Measurements from ENCODE around the gene STPG1.
A peak's percentile ranks its signal among the peaks of the same experiment; 100 is the strongest.

The STPG1 gene

GRCh38 chr1:24348196-24348595 lies 65.4 kb downstream of the STPG1 start:
- Histone ChIP-seq H3K4me1 (ENCODE audit: control insufficient read depth in 1 of 2, insufficient read depth in 2 of 2, low read length in 2 of 2) (peaks cover 9 to 11% of the 10 kb centered on the region in 2 experiments), H2AK5ac (ENCODE audit: low read length) (no peak overlapping the region), H3K4me3 (ENCODE audit: low read depth, low read length) (no peak overlapping the region), H3K79me1 (ENCODE audit: low read length) (peaks cover 4% of the 10 kb centered on the region), H3K9me3 (ENCODE audit: insufficient read depth, low read depth, low read length) (peaks cover 1% of the 10 kb centered on the region), H2AFZ (ENCODE audit: insufficient read depth, low read length, poor library complexity) (no peak overlapping the region), H3K4ac (ENCODE audit: low read depth, low read length) (no peak overlapping the region), H3K27me3 (ENCODE audit: insufficient read depth, low read length) (no peaks in the 10 kb centered on the region), H4K8ac (ENCODE audit: low read depth, low read length) (peak overlapping the region; percentile 24), H2BK12ac (ENCODE audit: low read length) (no peak overlapping the region), H3K36me3 (ENCODE audit: control insufficient read depth in 1 of 2, insufficient read depth in 2 of 2, low read length in 2 of 2) (peaks cover 30 to 35% of the 10 kb centered on the region in 2 experiments), H4K91ac (ENCODE audit: low read depth, low read length) (no peak overlapping the region), H2BK5ac (ENCODE audit: low read depth, low read length, poor library complexity) (peak overlapping the region; percentile 11), H3K23ac (ENCODE audit: low read length) (no peak overlapping the region), H3K79me2 (ENCODE audit: control insufficient read depth, insufficient read depth, low read length, poor library complexity) (no peaks in the 10 kb centered on the region), H3K14ac (ENCODE audit: low read length) (no peak overlapping the region), H3K9ac (ENCODE audit: low read length) (no peak overlapping the region), H3K4me2 (ENCODE audit: low read length) (no peak overlapping the region), H2BK120ac (ENCODE audit: insufficient read depth, low read length, poor library complexity) (peak overlapping the region; percentile 11), H3K27ac (ENCODE audit: low read depth, low read length) (no peak overlapping the region), H3K18ac (ENCODE audit: low read length) (no peak overlapping the region), H4K12ac (ENCODE audit: low read depth, low read length) (no peak overlapping the region)
- WGBS (ENCODE audit: extremely low coverage, insufficient coverage, insufficient read length): no CpG with 5 or more reads among the region's 10 CpGs
- DNase-seq: no peak

DNA sequence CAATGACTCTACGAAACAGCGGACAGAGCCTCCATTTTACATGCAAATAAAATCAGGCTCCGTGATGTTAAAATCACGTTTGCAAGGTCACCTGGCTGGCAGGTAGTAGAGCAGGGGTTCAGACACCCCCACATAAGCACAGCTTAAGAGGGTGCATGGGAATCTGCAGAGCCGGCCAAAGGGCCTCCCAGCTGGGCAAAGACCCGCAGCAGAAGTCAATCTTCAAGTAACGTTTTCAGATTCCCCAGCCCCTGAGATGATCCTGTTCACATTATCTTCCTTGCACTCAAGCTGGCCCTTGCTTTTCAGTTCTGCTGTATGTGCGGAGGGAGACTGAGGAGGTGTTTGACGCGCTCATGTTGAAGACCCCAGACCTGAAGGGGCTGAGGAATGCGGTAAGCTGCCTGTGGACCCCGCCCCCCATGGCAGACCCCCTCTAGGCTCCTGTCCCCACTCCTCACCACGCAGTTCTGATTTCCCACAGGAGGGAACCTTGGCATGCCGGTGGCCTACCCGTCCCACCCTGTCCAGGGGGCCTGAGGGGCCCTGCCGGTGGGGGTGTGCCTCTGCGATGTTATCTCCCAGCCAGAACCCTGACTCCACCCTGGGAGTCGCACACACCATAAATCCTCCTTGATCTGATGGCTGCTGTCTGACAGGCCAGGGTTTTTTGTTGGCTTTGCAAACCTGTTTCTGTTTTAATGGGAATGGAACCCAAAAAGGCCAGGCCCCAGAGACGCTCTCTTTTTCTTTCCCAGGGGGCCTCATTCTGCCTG lies 66.2 kb downstream of the STPG1 start:
- peaks cover 4% of the 10 kb centered on the region for H3K79me1 ChIP-seq (ENCODE audit: low read length)
- WGBS (ENCODE audit: extremely low coverage, insufficient coverage, insufficient read length): no CpG with 5 or more reads among the region's 19 CpGs
- no peak overlapping the region for H4K91ac ChIP-seq (ENCODE audit: low read depth, low read length)
- no peak for DNase-seq
- no peak overlapping the region for H3K4me2 ChIP-seq (ENCODE audit: low read length)
- H3K36me3 ChIP-seq (ENCODE audit: control insufficient read depth in 1 of 2, insufficient read depth in 2 of 2, low read length in 2 of 2): peaks cover 30 to 33% of the 10 kb centered on the region in 2 experiments
- H3K27ac ChIP-seq (ENCODE audit: low read depth, low read length): no peak overlapping the region
- H3K9me3 ChIP-seq (ENCODE audit: insufficient read depth, low read depth, low read length): peaks cover 1% of the 10 kb centered on the region
- H3K79me2 ChIP-seq (ENCODE audit: control insufficient read depth, insufficient read depth, low read length, poor library complexity): no peaks in the 10 kb centered on the region
- no peak overlapping the region for H2AK5ac ChIP-seq (ENCODE audit: low read length)
- H3K4ac ChIP-seq (ENCODE audit: low read depth, low read length): no peak overlapping the region
- no peak overlapping the region for H3K4me3 ChIP-seq (ENCODE audit: low read depth, low read length)
- H3K4me1 ChIP-seq (ENCODE audit: control insufficient read depth in 1 of 2, insufficient read depth in 2 of 2, low read length in 2 of 2): peaks cover 9 to 11% of the 10 kb centered on the region in 2 experiments
- no peak overlapping the region for H2BK120ac ChIP-seq (ENCODE audit: insufficient read depth, low read length, poor library complexity)
- no peak overlapping the region for H3K9ac ChIP-seq (ENCODE audit: low read length)
- no peak overlapping the region for H2AFZ ChIP-seq (ENCODE audit: insufficient read depth, low read length, poor library complexity)
- no peaks in the 10 kb centered on the region for H3K27me3 ChIP-seq (ENCODE audit: insufficient read depth, low read length)
- no peak overlapping the region for H4K12ac ChIP-seq (ENCODE audit: low read depth, low read length)
- no peak overlapping the region for H2BK12ac ChIP-seq (ENCODE audit: low read length)
- no peak overlapping the region for H3K14ac ChIP-seq (ENCODE audit: low read length)
- H4K8ac ChIP-seq (ENCODE audit: low read depth, low read length): no peak overlapping the region
- H3K18ac ChIP-seq (ENCODE audit: low read length): peak overlapping the region; percentile 25
- no peak overlapping the region for H2BK5ac ChIP-seq (ENCODE audit: low read depth, low read length, poor library complexity)
- H3K23ac ChIP-seq (ENCODE audit: low read length): no peak overlapping the region

- H3K79me1 ChIP-seq (ENCODE audit: low read length): peaks cover 9% of the 10 kb centered on the region
- no peak overlapping the region for H2BK5ac ChIP-seq (ENCODE audit: low read depth, low read length, poor library complexity)
- DNase-seq: no peak
- H2BK12ac ChIP-seq (ENCODE audit: low read length): no peak overlapping the region
- peaks cover 1% of the 10 kb centered on the region for H3K9me3 ChIP-seq (ENCODE audit: insufficient read depth, low read depth, low read length)
- no peak overlapping the region for H3K23ac ChIP-seq (ENCODE audit: low read length)
- no peak overlapping the region for H3K4ac ChIP-seq (ENCODE audit: low read depth, low read length)
- H3K4me3 ChIP-seq (ENCODE audit: low read depth, low read length): no peak overlapping the region
- no peak overlapping the region for H4K91ac ChIP-seq (ENCODE audit: low read depth, low read length)
- no peak overlapping the region for H3K27ac ChIP-seq (ENCODE audit: low read depth, low read length)
- H2AFZ ChIP-seq (ENCODE audit: insufficient read depth, low read length, poor library complexity): no peak overlapping the region
- H3K18ac ChIP-seq (ENCODE audit: low read length): no peak overlapping the region
- no peak overlapping the region for H3K4me2 ChIP-seq (ENCODE audit: low read length)
- peaks cover 30 to 33% of the 10 kb centered on the region in 2 experiments for H3K36me3 ChIP-seq (ENCODE audit: control insufficient read depth in 1 of 2, insufficient read depth in 2 of 2, low read length in 2 of 2)
- no peak overlapping the region for H3K9ac ChIP-seq (ENCODE audit: low read length)
- no CpG with 5 or more reads among the region's 5 CpGs for WGBS (ENCODE audit: extremely low coverage, insufficient coverage, insufficient read length)
- H3K14ac ChIP-seq (ENCODE audit: low read length): no peak overlapping the region
- no peaks in the 10 kb centered on the region for H3K27me3 ChIP-seq (ENCODE audit: insufficient read depth, low read length)
- H4K8ac ChIP-seq (ENCODE audit: low read depth, low read length): no peak overlapping the region
- H3K4me1 ChIP-seq (ENCODE audit: control insufficient read depth in 1 of 2, insufficient read depth in 2 of 2, low read length in 2 of 2): peaks cover 20% of the 10 kb centered on the region in 2 experiments
- no peak overlapping the region for H2BK120ac ChIP-seq (ENCODE audit: insufficient read depth, low read length, poor library complexity)
- peaks cover 1% of the 10 kb centered on the region for H3K79me2 ChIP-seq (ENCODE audit: control insufficient read depth, insufficient read depth, low read length, poor library complexity)
- H4K12ac ChIP-seq (ENCODE audit: low read depth, low read length): no peak overlapping the region
- H2AK5ac ChIP-seq (ENCODE audit: low read length): no peak overlapping the region
These were observed 68.2 kb downstream of the STPG1 start for GRCh38 chr1:24345334-24345733.

DNA sequence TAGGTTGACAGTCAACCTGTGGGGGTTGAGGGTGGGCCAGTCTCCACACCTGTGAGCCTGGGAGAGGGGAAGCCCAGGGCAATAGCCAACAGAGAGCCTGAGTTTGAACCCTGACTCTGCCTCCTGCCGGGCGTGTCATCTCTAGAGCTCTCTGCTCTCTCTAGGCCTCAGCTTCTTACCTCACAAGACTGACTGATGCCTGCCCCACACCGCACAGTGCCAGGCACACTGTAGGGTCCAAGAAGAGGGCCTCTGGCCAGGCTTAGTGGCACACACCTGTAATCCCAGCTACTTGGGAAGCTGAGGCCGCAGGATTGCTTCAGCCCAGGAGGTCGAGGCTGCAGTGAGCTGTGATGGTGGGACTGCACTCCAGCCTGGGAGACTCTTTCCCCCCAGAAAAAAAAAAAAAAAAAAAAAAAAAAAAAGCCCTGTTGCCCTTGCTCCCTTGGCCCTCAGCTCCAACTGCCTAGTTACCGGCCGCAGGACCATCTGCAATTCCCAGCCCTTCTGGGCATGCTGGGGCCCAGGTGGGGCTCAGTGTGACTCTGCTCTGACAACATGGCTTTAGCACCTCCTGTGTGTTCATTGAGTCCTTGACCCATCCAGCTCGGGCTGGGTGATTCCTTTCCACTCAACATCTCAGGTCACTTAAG lies 69.4 kb downstream of the STPG1 start:
- Histone ChIP-seq H3K4me1 (ENCODE audit: control insufficient read depth in 1 of 2, insufficient read depth in 2 of 2, low read length in 2 of 2) (peaks cover 28% of the 10 kb centered on the region in 2 experiments), H2BK5ac (ENCODE audit: low read depth, low read length, poor library complexity) (no peak overlapping the region), H3K14ac (ENCODE audit: low read length) (no peak overlapping the region), H3K9ac (ENCODE audit: low read length) (no peak overlapping the region), H4K8ac (ENCODE audit: low read depth, low read length) (no peak overlapping the region), H3K4ac (ENCODE audit: low read depth, low read length) (no peak overlapping the region), H2AFZ (ENCODE audit: insufficient read depth, low read length, poor library complexity) (no peak overlapping the region), H3K27ac (ENCODE audit: low read depth, low read length) (no peak overlapping the region), H2AK5ac (ENCODE audit: low read length) (no peak overlapping the region), H2BK120ac (ENCODE audit: insufficient read depth, low read length, poor library complexity) (no peak overlapping the region), H2BK12ac (ENCODE audit: low read length) (no peak overlapping the region), H4K91ac (ENCODE audit: low read depth, low read length) (no peak overlapping the region), H3K27me3 (ENCODE audit: insufficient read depth, low read length) (no peaks in the 10 kb centered on the region), H3K4me2 (ENCODE audit: low read length) (no peak overlapping the region), H3K9me3 (ENCODE audit: insufficient read depth, low read depth, low read length) (no peaks in the 10 kb centered on the region), H3K36me3 (ENCODE audit: control insufficient read depth in 1 of 2, insufficient read depth in 2 of 2, low read length in 2 of 2) (peaks cover 30 to 35% of the 10 kb centered on the region in 2 experiments), H3K4me3 (ENCODE audit: low read depth, low read length) (no peak overlapping the region), H3K79me1 (ENCODE audit: low read length) (peaks cover 13% of the 10 kb centered on the region), H3K23ac (ENCODE audit: low read length) (no peak overlapping the region), H3K18ac (ENCODE audit: low read length) (no peak overlapping the region), H3K79me2 (ENCODE audit: control insufficient read depth, insufficient read depth, low read length, poor library complexity) (peaks cover 4% of the 10 kb centered on the region), H4K12ac (ENCODE audit: low read depth, low read length) (no peak overlapping the region)
- DNase-seq: no peak
- WGBS (ENCODE audit: extremely low coverage, insufficient coverage, insufficient read length): no CpG with 5 or more reads among the region's 8 CpGs
